GM13976 (cell line): ENCODE measurements around the gene COX7A2L.

Source experiments
- DNase-seq: peaks from one replicate; pipeline ENCODE4 v3.0.0; 2012; ENCODE audit warnings: low spot score
- in situ Hi-C: fragments of 300-500 bp; cut with MboI; formaldehyde crosslinking; loops from one replicate; pipeline ENCODE4 v1.12.0; 2022; ENCODE audit warnings: low sequenced_read_pairs, mixed read lengths, inconsistent platforms; ENCODE audit not compliant: unreplicated experiment
- TF ChIP-seq, protein P1 (sequence below): IDR thresholded peaks from 2 replicates; pipeline ENCODE4 v1.5.1; 2012; ENCODE audit warnings: borderline replicate concordance, mild to moderate bottlenecking; ENCODE audit not compliant: insufficient read depth; ENCODE audit errors: extremely low read depth, missing control alignments, control extremely low read depth

COX7A2L gene

DNA sequence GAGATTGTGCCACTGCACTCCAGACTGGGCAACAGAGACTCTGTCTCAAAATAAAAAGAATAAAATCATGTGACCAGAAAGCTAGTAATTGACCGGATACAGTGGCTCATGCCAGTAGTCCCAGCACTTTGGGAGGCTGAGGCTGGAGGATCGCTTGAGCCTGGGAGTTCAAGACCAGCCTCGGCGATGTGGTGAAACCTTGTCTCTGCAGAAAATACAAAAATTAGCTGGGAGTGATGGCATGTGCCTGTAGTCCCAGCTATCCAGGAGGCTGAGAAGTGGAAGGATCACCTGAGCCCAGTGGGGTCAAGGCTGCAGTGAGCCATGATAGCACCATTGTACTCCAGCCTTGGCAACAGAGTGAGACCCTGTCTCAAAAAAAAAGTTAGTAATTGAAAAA is 36.8 kb downstream of the COX7A2L start:
- DNase-seq, result no peak
- TF ChIP-seq, protein P1, sequence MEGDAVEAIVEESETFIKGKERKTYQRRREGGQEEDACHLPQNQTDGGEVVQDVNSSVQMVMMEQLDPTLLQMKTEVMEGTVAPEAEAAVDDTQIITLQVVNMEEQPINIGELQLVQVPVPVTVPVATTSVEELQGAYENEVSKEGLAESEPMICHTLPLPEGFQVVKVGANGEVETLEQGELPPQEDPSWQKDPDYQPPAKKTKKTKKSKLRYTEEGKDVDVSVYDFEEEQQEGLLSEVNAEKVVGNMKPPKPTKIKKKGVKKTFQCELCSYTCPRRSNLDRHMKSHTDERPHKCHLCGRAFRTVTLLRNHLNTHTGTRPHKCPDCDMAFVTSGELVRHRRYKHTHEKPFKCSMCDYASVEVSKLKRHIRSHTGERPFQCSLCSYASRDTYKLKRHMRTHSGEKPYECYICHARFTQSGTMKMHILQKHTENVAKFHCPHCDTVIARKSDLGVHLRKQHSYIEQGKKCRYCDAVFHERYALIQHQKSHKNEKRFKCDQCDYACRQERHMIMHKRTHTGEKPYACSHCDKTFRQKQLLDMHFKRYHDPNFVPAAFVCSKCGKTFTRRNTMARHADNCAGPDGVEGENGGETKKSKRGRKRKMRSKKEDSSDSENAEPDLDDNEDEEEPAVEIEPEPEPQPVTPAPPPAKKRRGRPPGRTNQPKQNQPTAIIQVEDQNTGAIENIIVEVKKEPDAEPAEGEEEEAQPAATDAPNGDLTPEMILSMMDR, result no peak
- in situ Hi-C loops, result loop anchor here (10.0 kb wide), 1 partner anchor 229 kb away; no protein-coding TSS in a partner anchor

DNA sequence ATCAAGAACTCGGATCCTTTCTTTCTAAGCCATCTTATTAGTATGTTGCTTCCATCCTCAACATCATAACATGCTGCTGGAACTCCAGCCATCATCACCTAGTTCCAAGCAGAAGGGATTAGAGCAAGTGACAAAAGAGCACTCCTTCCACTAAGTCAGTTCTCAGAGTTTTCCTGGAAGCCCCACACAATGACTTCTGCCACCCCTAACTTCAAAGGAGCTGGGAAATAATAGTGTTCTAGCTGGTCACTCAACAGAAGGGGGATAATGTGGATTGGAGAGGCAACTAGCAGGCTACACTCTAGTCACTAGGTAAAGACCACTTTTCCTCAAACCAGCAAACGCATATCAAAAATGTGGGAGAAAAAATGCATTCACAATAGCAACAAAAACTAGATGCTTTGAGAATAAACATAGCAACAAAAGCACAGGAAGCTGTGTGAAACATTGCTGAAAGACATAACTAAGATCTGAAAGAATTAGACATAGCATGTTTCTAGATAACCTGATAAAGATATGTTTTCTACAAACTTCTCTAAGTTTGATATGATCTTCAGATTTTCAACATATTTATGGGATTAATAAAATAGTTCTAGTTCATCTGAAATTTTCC is 39.5 kb downstream of the COX7A2L start:
- no peak for DNase-seq
- TF ChIP-seq, protein P1, result no peak
- in situ Hi-C loops, result loop anchor here (10.0 kb wide), 1 partner anchor 227 kb away; no protein-coding TSS in a partner anchor

DNA sequence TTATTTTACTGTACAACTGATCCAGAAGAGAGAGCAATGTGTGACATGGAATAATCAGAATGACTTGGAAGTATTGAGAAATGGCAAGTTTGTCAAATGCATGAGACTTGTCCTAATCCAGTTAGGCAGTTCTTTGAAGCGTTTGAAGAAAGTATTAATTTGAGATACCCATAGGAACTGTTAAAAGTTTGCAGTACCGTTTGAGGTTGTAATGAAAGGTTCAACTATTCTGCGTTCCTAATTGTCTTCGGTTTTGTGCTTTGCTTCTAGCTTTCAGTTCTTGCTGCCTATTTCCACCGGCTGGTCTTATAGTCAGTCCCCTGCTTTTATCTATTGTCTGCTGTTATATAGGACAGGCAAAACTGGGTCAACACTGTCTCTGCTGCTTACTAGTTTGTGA is 41.8 kb downstream of the COX7A2L start:
- TF ChIP-seq, protein P1, result no peak
- in situ Hi-C loops, result no loop called here
- no peak for DNase-seq

DNA sequence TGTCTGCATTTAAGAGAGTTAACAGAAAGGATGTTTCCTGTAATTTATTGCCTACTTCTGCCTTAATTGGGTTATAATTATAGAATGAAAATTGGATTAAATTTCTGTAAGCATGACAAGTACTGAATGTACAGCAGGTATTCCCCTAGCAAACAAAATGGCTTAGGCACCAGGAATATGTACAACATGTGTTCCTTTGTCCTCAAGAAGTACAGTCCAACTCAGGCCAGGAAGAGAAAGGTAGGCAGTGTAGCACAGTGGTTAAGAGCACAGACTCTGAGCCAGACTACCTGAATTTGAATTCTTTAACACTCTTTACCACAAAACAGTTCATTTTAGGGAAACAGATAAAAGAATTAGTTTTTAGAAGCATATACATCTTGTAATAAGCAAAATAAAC is 43.1 kb downstream of the COX7A2L start:
- in situ Hi-C loops, result no loop called here
- no peak for DNase-seq
- TF ChIP-seq, protein P1, result no peak

DNA sequence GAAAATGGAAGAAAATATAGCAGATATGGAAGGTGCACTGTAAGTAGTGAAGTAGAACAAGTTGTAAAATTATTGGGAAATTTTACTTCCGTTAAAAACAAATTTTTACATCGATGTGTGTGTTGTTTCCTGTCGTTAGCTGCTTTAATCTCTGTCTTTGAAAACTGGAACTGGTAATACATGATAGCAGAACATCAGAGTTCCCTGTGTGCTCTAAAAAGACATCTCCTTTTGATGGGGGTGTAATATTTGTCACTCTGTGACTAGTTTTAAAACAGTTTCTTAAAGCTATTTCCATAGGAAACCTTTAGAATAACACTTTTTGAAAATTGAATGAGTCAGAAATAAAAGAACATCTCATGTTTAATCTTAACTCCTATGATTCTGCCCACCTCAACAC is 43.5 kb downstream of the COX7A2L start:
- no peak for DNase-seq
- TF ChIP-seq, protein P1, result no peak
- in situ Hi-C loops, result no loop called here

DNA sequence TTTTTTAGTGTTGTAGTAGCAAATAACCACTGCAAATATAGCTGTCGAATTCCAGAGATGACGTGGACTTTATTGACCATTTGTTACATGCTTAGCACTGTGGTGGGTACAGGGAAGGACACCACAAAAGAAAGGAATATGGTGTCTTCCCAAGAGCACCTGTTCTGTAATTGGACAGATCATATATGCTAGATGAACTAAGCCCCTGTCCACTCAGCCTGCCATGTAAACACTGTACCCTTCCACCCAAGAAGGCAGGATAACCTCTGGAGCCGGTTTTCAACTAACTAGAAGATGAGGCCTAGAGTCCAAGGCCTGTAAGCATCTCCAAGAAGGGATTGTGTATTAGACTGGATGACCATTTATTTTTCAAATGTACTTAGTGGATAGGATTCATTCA is 44.1 kb downstream of the COX7A2L start:
- no peak for DNase-seq
- TF ChIP-seq, protein P1, result no peak
- in situ Hi-C loops, result no loop called here
